ENCODE measurements around the gene DHRS2. TPM values are rescaled to one million over a fixed set of nuclear protein-coding genes. Genes with fewer than 3 reads are reported as not detected.

The DHRS2 gene
- total RNA-seq, 4 donors from 2014 or later, result 0.63 to 0.66 TPM; not detected in 2

DNA sequence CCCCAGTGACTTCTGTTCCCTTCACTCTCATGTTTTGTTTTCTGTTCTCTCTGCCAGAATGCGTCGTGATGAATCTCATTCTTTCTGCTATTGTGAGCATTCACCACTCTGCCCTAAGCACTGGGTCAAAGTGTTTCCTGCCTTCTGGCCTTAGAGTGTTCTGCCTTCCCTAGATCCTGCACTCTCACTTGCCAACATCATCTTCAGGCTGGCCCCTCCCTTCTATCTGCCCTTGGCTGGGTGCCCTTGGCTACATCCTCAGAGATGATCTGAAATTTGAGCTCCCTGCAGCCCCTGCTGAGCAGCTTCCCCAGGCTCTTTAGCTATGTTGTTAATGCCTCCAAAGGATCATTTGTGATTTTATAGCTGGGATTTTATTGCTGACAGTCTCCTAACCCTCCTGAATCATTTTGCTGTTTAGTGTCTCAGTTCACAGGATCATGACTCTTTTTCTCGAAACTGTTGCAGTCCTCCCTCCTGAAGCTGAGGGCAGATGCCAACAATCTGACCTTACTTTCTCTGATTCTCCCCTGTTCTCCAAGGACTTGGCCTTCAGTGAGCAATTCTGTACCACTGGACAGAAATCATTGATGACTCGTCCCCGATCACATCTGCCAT lies 4.5 kb downstream of the DHRS2 start:
- Histone ChIP-seq H3K27me3 (no peaks in the 10 kb centered on the region), H3K36me3 (no peaks in the 10 kb centered on the region), H3K9me3 (no peaks in the 10 kb centered on the region), H3K27ac (replicated peaks in 1 of 4) (peak overlapping the region in 2 of 4 donors; percentile 1 to 37), H3K4me1 (peaks cover 0 to 22% (median 17%) of the 10 kb centered on the region in 4 donors), H3K4me3 (no peak overlapping the region)
- 56% methylated on average over 5 of the region's 5 CpGs for WGBS
- DNase-seq (ENCODE audit: extremely low spot score), result no peak
- intact Hi-C loops (cut with DNase I), result no loop called here
- TF ChIP-seq CTCF (IDR thresholded peaks at IDR 0.05) (no peak), POLR2AphosphoS5 (IDR thresholded peaks at IDR 0.05) (peak in 1 of 2 donors; percentile 10)

DNA sequence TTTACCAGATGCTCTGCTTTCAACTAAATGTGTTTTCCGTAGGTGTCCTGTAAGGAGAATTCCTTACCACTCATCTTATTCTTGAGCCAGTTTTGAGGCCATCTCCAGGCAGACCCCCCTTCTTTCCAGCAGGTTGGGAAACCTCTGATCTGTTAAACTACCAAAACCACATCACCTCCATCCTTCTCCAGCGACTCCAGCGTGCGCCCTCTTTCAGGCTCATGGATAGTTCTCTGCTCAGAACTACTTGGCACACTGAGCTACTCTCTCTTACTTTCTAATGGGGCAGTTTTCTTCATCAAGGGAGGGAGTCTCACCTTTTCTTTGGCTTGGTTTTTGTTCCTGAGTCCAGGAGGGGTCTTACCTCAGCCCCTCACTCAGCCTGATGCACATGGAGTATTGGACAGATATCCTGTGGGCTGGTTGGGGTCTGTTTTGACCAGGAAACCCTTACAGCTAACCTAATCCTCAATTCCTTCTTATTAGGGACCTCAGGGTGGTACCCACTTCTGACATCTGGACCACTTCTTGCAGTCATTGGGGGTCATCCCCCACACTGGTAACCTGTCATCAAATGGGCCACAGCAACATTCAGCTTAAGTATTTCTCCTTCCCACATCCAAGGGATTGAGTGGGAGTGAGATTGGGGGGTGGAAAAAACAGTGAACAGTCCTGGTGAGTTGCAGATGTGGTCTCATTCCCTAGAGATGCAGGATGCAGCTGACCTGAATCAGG lies 5.2 kb downstream of the DHRS2 start:
- TF ChIP-seq POLR2A (IDR thresholded peaks at IDR 0.05; ENCODE audit: low read depth) (no peak), EP300 (IDR thresholded peaks at IDR 0.05) (no peak), CTCF (IDR thresholded peaks at IDR 0.05) (no peak), POLR2AphosphoS5 (IDR thresholded peaks at IDR 0.05) (no peak)
- Histone ChIP-seq H3K27me3 (no peaks in the 10 kb centered on the region), H3K36me3 (no peaks in the 10 kb centered on the region), H3K9me3 (no peaks in the 10 kb centered on the region), H3K4me3 (no peak overlapping the region), H3K4me1 (peaks cover 0 to 22% (median 17%) of the 10 kb centered on the region in 4 donors), H3K27ac (replicated peaks in 1 of 4) (no peak overlapping the region)
- WGBS, result 91% methylated on average over 4 of the region's 4 CpGs
- intact Hi-C loops (cut with DNase I), result no loop called here
- DNase-seq (ENCODE audit: extremely low spot score), result no peak

DNA sequence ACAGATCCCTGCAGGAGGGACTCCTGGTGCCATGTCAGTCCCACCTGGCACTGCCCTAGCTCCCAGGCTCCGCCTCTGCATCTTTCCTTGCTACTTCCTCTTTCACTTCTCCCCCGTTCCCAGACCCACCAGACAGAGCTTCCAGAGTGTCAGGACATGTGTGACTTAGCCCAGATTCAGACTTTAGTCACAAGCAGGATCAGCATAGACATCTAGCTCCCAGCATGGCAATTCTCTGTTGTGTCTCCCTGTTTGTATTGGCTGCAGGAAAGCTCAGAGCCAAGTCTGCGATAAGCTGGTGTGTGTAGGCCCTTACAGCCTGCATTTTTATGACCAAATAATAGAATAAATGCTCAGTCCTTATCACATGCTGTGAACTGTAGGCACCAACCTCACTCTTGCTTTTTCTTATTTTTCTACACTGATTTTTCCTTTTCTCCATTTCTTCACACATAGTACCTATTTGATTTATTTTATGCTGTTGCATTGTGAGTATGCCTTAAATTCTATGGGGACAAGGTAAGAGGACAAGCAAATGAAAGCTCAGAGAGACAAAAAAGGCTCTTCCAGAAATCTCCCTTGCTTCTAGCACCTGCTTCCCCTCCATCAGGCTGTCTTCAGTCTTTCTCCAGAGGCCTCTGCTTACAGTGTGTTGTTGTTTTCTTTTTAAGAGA lies 5.9 kb downstream of the DHRS2 start:
- Histone ChIP-seq H3K27ac (replicated peaks in 1 of 4) (no peak overlapping the region), H3K4me3 (no peak overlapping the region), H3K4me1 (peaks cover 0 to 22% (median 17%) of the 10 kb centered on the region in 4 donors), H3K36me3 (no peaks in the 10 kb centered on the region), H3K9me3 (no peaks in the 10 kb centered on the region), H3K27me3 (no peaks in the 10 kb centered on the region)
- no peak for DNase-seq (ENCODE audit: extremely low spot score)
- WGBS, result 62% methylated on average over 3 of the region's 3 CpGs
- intact Hi-C loops (cut with DNase I), result no loop called here
- TF ChIP-seq EP300 (IDR thresholded peaks at IDR 0.05) (no peak), POLR2AphosphoS5 (IDR thresholded peaks at IDR 0.05) (no peak), CTCF (IDR thresholded peaks at IDR 0.05) (no peak), POLR2A (IDR thresholded peaks at IDR 0.05; ENCODE audit: low read depth) (no peak)

DNA sequence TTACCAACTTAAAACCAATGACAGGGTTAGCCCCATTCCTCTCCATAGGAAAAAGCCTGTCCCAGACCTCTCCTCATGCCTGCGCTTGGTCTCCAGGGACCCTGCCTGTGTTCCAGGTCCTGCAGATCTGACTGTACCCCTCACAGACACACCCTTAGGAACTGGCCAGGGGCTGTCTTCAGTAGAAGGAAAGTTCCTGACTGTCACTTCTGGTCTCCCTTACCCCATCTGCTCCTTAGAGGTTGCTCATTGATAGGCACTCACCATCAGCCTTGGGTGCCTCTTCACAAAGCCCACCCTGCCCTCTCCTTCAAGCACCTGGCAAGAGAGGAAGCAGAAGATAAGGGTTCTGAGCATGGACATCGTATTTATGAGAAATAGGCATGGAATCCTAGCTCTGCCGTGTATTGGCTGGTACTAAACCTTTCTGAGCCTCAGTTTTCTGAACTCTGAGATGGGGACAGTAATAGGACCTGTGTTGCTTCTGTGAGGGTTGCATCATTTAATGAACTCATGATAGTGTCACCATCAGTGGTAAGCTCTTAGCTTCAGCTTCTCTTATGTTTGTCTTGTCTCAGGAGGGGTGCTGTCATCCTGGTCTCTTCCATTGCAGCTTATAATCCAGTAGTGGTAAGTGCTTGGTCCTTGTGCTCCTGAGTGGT lies 7.5 kb downstream of the DHRS2 start:
- no peaks in the 10 kb centered on the region for H3K36me3 ChIP-seq
- WGBS, result 76% methylated on average over 3 of the region's 3 CpGs
- H3K9me3 ChIP-seq, result no peaks in the 10 kb centered on the region
- H3K4me3 ChIP-seq, result no peak overlapping the region
- intact Hi-C loops (cut with DNase I), result no loop called here
- H3K27ac ChIP-seq (replicated peaks in 1 of 4), result no peak overlapping the region
- TF ChIP-seq EP300 (IDR thresholded peaks at IDR 0.05) (no peak), CTCF (IDR thresholded peaks at IDR 0.05) (no peak), POLR2A (IDR thresholded peaks at IDR 0.05; ENCODE audit: low read depth) (no peak), POLR2AphosphoS5 (IDR thresholded peaks at IDR 0.05) (no peak)
- H3K27me3 ChIP-seq, result no peaks in the 10 kb centered on the region
- DNase-seq (ENCODE audit: extremely low spot score), result no peak
- peaks cover 0 to 22% (median 17%) of the 10 kb centered on the region in 4 donors for H3K4me1 ChIP-seq
